MCF 10A (cell line): ENCODE results near the gene BARHL2. TPM values are rescaled to one million over a fixed set of nuclear protein-coding genes. Genes with fewer than 3 reads are reported as not detected.

Experiments used
- Bru-seq: library from RNA; stranded (reverse); fragments of 400-500 nt; gene quantifications from one replicate; lab custom pipeline; 2021; lab: Mats Ljungman, UMichigan
- BruChase-seq, 2 experiments: library from RNA; stranded (reverse); fragments of 400-500 nt; gene quantifications; one replicate each; lab custom pipeline; 2021; lab: Mats Ljungman, UMichigan
- BruUV-seq: library from RNA; stranded (reverse); fragments of 400-500 nt; replicated peaks from 2 replicates; lab custom pipeline; 2021; lab: Mats Ljungman, UMichigan
- CTCF ChIA-PET: fragments of 300-600 bp; sonication (Branson Sonifier 250); formaldehyde crosslinking; extraction: SDS; loops from one replicate; lab custom pipeline; 2021; ENCODE audit warnings: antibody characterized with exemption, inconsistent platforms; lab: Yijun Ruan, JAX
- POLR2A ChIA-PET: fragments of 300-600, 350-650 bp; sonication (Branson Sonifier 250); formaldehyde crosslinking; extraction: SDS; loops from one replicate; lab custom pipeline; 2020; ENCODE audit warnings: antibody characterized with exemption, inconsistent platforms; lab: Yijun Ruan, JAX
- DNase-seq: peaks from one replicate; pipeline ENCODE4 v3.0.0-alpha.2; 2018; ENCODE audit not compliant: unreplicated experiment
- H3K27ac Mint-ChIP-seq: one replicate; pipeline ENCODE4 v1.8.0; 2022; ENCODE audit warnings: mild to moderate bottlenecking, low read depth, mixed read lengths; ENCODE audit not compliant: unreplicated experiment
- H3K27me3 Mint-ChIP-seq: one replicate; pipeline ENCODE4 v1.8.0; 2022; ENCODE audit warnings: mixed read lengths; ENCODE audit not compliant: insufficient read depth, unreplicated experiment
- H3K36me3 Mint-ChIP-seq: one replicate; pipeline ENCODE4 v1.8.0; 2022; ENCODE audit warnings: mild to moderate bottlenecking, moderate library complexity, mixed read lengths; ENCODE audit not compliant: insufficient read depth, unreplicated experiment
- H3K4me1 Mint-ChIP-seq: one replicate; pipeline ENCODE4 v1.8.0; 2022; ENCODE audit warnings: mixed read lengths; ENCODE audit not compliant: insufficient read depth, unreplicated experiment
- H3K4me3 Mint-ChIP-seq: one replicate; pipeline ENCODE4 v1.8.0; 2022; ENCODE audit warnings: mild to moderate bottlenecking, moderate library complexity, mixed read lengths; ENCODE audit not compliant: unreplicated experiment
- H3K9me3 Mint-ChIP-seq: one replicate; pipeline ENCODE4 v1.8.0; 2022; ENCODE audit warnings: mixed read lengths; ENCODE audit not compliant: unreplicated experiment
- intact Hi-C: fragments of 100-400 bp; cut with micrococcal nuclease; formaldehyde crosslinking; loops from 2 replicates; pipeline ENCODE4 v1.14.1; 2022
- long read RNA-seq: library from polyadenylated mRNA; stranded (forward); transcript quantifications from one replicate; pipeline ENCODE4 v2.0.0, GENCODE V29; 2022
- total RNA-seq: library from RNA; stranded (reverse); gene quantifications from 2 replicates; pipeline ENCODE4 v1.2.3, GENCODE V29; 2022
- TF ChIP-seq, protein P1 (sequence below): fragments of 200-600 bp; IDR thresholded peaks from one replicate; pipeline ENCODE4 v1.8.0; 2022; ENCODE audit warnings: antibody characterized with exemption, mild to moderate bottlenecking; ENCODE audit not compliant: unreplicated experiment

The BARHL2 gene
- total RNA-seq, result not detected in 2 replicates
- Bru-seq, nascent RNA, result not detected
- not detected for BruChase-seq, experiment 1, labeled RNA remaining after a 6-hour chase
- BruChase-seq, experiment 2, labeled RNA remaining after a 2-hour chase, result not detected
- long read RNA-seq, result 0 reads

DNA sequence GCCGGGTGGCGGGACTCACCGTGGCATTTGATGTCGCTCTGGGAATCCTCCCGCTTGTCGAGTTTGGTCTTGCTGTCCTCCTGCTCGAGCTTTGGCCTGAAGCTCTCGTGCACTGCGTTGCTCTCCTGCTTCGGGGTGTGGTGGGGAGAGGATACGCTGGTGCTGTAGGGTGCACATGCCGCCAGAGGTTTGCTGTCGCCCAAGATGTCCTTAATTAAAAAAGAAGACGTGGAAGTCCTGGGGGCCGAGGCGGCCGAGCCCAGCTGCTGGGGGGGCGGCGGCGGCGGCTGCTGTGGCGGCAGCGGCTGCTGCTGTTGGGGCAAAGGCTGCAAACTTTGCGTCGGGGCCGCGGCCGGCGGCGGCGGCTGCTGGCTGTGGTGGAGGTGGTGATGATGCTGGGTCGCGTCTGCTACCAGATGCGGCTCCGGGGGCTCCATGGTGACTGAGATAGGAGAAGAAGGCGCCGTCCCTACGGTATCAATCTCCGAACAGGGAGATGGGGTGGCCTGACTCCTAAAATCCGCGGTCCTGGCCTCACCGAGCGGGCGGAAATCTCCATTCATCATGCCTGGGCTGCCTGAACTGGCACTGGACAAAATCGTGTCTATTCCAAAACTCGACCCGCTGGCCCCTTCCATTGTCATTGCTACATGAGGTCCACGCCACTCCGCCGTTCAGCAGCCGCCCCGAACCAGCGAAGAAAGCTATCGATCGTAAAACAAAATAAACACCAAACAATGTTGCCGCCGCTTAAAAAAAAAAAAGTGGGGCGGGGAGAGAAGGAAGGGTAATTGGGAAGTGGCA lies at the start of gene BARHL2:
BARHL2 (minus strand) TSS at position 751 of the 804 bp plus-strand sequence; CDS start at position 644, 107 bp downstream.
- peaks cover 50% of the 10 kb centered on the region for H3K27me3 Mint-ChIP-seq
- no TSS peak for BruUV-seq
- intact Hi-C loops, result no loop called here
- TF ChIP-seq, protein P1, sequence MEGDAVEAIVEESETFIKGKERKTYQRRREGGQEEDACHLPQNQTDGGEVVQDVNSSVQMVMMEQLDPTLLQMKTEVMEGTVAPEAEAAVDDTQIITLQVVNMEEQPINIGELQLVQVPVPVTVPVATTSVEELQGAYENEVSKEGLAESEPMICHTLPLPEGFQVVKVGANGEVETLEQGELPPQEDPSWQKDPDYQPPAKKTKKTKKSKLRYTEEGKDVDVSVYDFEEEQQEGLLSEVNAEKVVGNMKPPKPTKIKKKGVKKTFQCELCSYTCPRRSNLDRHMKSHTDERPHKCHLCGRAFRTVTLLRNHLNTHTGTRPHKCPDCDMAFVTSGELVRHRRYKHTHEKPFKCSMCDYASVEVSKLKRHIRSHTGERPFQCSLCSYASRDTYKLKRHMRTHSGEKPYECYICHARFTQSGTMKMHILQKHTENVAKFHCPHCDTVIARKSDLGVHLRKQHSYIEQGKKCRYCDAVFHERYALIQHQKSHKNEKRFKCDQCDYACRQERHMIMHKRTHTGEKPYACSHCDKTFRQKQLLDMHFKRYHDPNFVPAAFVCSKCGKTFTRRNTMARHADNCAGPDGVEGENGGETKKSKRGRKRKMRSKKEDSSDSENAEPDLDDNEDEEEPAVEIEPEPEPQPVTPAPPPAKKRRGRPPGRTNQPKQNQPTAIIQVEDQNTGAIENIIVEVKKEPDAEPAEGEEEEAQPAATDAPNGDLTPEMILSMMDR, result no peak
- H3K9me3 Mint-ChIP-seq, result no peaks in the 10 kb centered on the region
- H3K4me1 Mint-ChIP-seq, result peaks cover 6% of the 10 kb centered on the region
- POLR2A ChIA-PET, result interaction anchor here (0.7 kb wide), 1 partner anchor 125 kb away, joined by 3 read pairs; no protein-coding TSS in a partner anchor
- no peak for DNase-seq
- CTCF ChIA-PET, result interaction anchor here (0.7 kb wide), 2 partner anchors 7 to 1599 kb away, joined by 3 to 4 read pairs; no protein-coding TSS in a partner anchor
- H3K4me3 Mint-ChIP-seq, result no peak within 1 kb of the TSS
- no peak within 1 kb of the TSS for H3K27ac Mint-ChIP-seq
- peaks cover 5% of the 10 kb centered on the region for H3K36me3 Mint-ChIP-seq

DNA sequence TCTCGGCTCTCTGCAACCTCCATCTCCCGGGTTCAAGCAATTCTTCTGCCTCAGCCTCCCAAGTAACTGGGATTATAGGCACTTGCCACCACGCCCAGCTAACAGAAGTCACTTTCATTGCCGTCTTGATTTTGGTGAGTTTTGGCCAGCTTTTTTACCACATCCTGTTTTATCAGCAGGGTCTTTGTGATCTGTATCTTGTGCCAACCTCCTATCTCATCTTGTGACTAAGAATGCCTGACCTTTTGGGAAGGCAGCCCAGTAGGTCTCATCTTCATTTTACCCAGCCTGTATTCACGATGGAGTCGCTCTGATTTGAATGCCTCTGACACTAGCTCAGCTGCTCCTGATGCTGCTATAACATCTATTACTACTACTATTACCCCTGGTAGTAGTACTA lies 46.8 kb upstream of the BARHL2 start:
- ChIA-PET POLR2A (no interaction called here), CTCF (interaction anchor here (0.6 kb wide), 1 partner anchor 402 kb away, joined by 3 read pairs; no protein-coding TSS in a partner anchor)
- BruUV-seq, result no TSS peak
- H3K9me3 Mint-ChIP-seq, result no peaks in the 10 kb centered on the region
- TF ChIP-seq, protein P1, result no peak
- H3K27me3 Mint-ChIP-seq, result peaks cover 16% of the 10 kb centered on the region
- no peak overlapping the region for H3K4me3 Mint-ChIP-seq
- no peak for DNase-seq
- intact Hi-C loops, result no loop called here
- no peak overlapping the region for H3K27ac Mint-ChIP-seq
- H3K36me3 Mint-ChIP-seq, result no peaks in the 10 kb centered on the region
- H3K4me1 Mint-ChIP-seq, result no peaks in the 10 kb centered on the region

DNA sequence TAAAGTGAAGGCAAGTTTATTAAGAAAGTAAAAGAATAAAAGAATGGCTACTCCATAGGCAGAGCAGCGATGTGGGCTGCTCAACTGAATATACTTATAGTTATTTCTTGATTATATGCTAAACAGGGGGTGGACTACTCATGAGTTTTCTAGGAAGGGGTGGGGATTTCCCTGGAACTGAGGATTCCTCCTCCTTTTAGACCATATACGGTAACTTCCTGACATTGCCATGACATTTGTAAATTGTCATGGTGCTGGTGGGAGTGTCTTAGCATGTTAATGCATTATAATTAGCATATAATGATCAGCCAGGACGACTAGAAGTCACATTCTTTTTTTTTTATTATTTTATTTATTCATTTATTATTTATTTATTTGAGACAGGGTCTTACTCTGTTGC lies 46.4 kb upstream of the BARHL2 start:
- no peaks in the 10 kb centered on the region for H3K9me3 Mint-ChIP-seq
- H3K4me3 Mint-ChIP-seq, result no peak overlapping the region
- no peaks in the 10 kb centered on the region for H3K36me3 Mint-ChIP-seq
- intact Hi-C loops, result no loop called here
- no peak overlapping the region for H3K27ac Mint-ChIP-seq
- CTCF ChIA-PET, result no interaction called here
- TF ChIP-seq, protein P1, result no peak
- H3K27me3 Mint-ChIP-seq, result peaks cover 16% of the 10 kb centered on the region
- no peak for DNase-seq
- H3K4me1 Mint-ChIP-seq, result no peaks in the 10 kb centered on the region
- no TSS peak for BruUV-seq
- POLR2A ChIA-PET, result no interaction called here
